Stimulated activated CD4-positive, alpha-beta T cell treated with anti-CD3 and anti-CD28 coated beads, Interleukin-1b, Interleukin-23, amount 100 ng/mL, for 24 hours (primary cell): Measurements from ENCODE around the gene RAB4B.
"Not testable (repeated sequence)": the region's sequence is repeated elsewhere in the genome, so short reads cannot be mapped to it uniquely, and the experiment has no call there.

Source experiments
- DNase-seq, 4 experiments: peaks; one replicate each; pipeline ENCODE4 v3.0.0-alpha.2; 2020; ENCODE audit warnings: low read depth in 4 of 4, low spot score in 1 of 4

The RAB4B gene, protein sequence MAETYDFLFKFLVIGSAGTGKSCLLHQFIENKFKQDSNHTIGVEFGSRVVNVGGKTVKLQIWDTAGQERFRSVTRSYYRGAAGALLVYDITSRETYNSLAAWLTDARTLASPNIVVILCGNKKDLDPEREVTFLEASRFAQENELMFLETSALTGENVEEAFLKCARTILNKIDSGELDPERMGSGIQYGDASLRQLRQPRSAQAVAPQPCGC

GRCh38 chr19:40777937-40778705, at the start of gene RAB4B:
Gene RAB4B, plus strand, starts transcription at chr19:40778247. Its CDS starts 129 bp downstream, at chr19:40778376.
- peak; percentile 98 to 100 (median 98) for DNase-seq

DNA sequence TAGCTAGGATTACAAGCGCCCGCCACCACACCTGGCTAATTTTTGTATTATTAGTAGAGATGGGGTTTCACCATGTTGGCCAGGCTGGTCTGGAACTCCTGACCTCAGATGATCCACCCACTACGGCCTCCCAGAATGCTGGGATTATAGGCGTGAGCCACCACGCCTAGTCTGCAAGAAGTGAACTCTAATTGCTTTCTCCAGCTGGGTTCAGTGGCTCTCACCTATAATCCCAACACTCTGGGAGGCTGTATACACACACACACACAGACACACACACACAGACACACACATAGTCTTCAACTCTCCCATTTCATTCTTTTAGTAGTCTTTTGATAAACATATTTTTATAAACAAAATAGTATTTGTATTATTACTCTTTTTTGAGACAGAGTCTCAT, 48.0 kb upstream of the RAB4B start:
- DNase-seq, result not testable (repeated sequence)

- not testable (repeated sequence) for DNase-seq
Measured at GRCh38 chr19:40732304-40732703, 45.7 kb upstream of the RAB4B start.

GRCh38 chr19:40733149-40733548, 44.9 kb upstream of the RAB4B start:
- DNase-seq, result no peak

- no peak for DNase-seq
Measured at GRCh38 chr19:40735013-40735771, 42.9 kb upstream of the RAB4B start.

DNA sequence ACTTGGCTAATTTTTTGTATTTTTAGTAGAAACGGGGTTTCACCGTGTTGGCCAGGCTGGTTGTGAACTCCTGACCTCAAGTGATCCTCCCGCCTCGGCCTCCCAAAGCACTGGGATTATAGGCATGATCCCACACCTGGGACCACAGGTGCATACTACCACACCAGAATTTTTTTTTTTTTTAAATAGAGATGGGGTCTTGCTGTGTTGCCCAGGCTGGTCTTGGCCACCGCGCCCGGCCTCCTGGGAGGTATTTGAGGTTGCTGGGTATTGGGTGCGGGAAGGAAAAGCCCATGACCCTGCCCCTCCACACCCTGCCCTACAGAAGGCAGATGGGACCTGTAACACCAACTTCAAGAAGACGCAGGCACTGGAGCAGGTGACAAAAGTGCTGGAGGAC, 41.4 kb upstream of the RAB4B start:
- no peak for DNase-seq

DNA sequence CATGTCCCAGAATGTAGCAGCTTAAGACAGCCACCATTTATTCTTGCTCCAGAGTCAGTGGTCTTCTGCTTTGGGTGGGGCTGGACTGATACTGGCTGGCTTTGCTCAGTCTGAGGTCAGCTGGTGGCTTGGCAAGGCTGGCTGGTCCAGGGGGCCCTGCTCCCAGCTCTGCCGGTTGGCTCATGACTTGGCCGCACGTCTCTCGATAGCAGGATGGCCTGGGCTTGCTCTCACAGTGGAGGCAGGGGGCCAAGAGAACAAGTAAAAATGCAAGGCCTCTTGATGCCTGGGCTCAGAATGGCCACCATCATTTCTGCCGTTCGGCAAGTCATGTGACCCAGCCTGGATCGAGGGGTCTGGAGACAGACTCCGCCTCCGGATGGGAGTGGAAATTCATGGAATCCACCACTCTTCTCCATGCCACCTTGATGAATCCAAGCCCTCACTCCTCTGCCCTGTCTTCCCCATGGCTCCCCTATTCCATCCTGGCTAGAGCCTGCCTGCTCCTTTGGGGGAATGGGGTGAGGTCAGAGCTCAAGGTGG, 40.9 kb upstream of the RAB4B start:
- DNase-seq, result no peak

DNA sequence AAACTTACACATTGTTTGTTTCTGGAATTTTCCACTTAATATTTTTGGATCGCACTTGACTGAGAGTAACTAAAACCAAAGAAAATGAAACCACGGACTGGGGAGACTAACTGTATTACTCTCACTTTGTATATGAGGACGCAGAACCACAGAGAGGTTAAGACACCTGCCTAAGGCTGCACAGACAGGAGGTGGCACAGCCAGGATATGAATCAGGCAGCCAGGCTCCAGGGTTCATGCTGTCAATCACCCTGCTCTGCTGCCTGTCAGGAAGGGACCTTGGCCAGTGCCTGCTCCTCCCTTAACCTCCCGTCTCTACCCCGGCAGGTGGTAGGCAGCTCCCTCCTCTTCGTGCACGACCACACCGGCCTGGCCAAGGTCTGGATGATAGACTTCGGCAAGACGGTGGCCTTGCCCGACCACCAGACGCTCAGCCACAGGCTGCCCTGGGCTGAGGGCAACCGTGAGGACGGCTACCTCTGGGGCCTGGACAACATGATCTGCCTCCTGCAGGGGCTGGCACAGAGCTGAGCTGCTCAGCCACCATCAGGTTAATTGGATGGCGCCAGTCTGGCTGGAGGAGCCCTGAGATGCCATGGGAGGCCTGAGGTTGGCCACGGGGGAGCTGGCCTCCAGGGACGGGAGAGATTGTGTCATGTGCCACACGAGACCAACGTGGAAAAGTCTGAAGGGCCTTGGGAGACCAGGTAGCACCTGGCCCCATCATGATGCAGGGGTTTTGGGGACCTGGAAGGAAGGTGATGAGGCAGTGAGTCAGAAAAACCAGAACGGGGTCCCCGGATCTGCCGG, 38.8 kb upstream of the RAB4B start:
- DNase-seq, result no peak

GRCh38 chr19:40739871-40740703, 38.0 kb upstream of the RAB4B start:
- DNase-seq, result no peak

GRCh38 chr19:40740747-40741146, 37.3 kb upstream of the RAB4B start:
- no peak for DNase-seq

GRCh38 chr19:40741527-40742390, 36.3 kb upstream of the RAB4B start:
- no peak for DNase-seq

DNA sequence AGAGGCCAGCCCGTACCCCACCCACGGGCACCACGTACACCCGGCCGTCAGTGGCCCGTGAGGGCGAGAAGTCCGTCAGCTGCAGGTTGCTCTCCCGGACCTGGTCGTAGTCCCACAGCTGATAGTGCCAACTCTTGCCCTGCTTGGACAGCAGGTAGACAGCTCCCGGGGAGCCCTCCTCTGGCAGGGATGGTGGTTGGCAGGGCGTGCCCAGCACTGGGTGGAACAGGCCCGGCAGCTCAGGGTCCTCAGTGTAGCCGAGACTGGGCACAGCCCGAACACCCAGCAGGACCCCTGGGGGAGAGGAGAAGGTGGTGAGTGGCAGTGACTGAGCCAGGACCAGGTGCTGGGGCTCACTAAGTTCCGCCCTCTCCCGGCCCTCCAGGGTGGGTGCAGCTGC, 35.6 kb upstream of the RAB4B start:
- no peak for DNase-seq

- DNase-seq, result no peak
Measured at GRCh38 chr19:40742886-40743285, 35.2 kb upstream of the RAB4B start.

GRCh38 chr19:40743926-40744325, 34.1 kb upstream of the RAB4B start:
- DNase-seq, result no peak

GRCh38 chr19:40744554-40745401, 33.3 kb upstream of the RAB4B start:
- DNase-seq, result no peak

DNA sequence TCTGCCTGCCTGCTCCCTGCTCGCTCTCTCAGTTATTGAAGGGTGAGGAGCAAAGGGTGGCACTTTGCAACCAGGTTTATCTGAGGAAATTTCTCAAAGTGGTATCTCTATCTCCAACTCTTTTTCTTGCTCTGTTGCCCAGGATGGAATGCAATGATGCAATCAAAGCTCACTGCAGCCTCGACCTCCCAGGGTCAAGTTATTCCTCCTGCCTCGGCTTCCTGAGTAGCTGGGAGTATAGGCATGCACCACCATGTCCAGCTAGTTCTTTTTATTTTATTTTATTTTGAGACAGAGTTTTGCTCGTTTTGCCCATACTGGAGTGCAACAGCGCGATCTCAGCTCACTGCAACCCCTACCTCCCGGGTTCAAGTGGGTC, 32.7 kb upstream of the RAB4B start:
- DNase-seq, result no peak

- DNase-seq, result no peak
Measured at GRCh38 chr19:40747536-40747935, 30.5 kb upstream of the RAB4B start.
